Sigmoid colon (tissue), 7 donors: Measurements from ENCODE around the gene ELFN2. TPM values are rescaled to one million over a fixed set of nuclear protein-coding genes. Genes with fewer than 3 reads are reported as not detected.

ENCODE experiments used
- DNase-seq: peaks from one replicate; pipeline ENCODE4 v3.0.0-alpha.2; 2019
- H3K27ac ChIP-seq, 4 donors: fragments of 200-600 bp; sonication (generic); one replicate each; pipeline ENCODE4 v1.5.1; 2016 to 2019; ENCODE audit warnings: mild to moderate bottlenecking in 1 of 4
- H3K27me3 ChIP-seq, 3 donors: fragments of 200-600 bp; sonication (generic); one replicate each; pipeline ENCODE4 v1.5.1; 2019; ENCODE audit warnings: mild to moderate bottlenecking in 1 of 3
- H3K36me3 ChIP-seq, 4 donors: fragments of 200-600 bp; sonication (generic); one replicate each; pipeline ENCODE4 v1.5.1; 2016 to 2019
- H3K4me1 ChIP-seq, 4 donors: fragments of 200-600 bp; sonication (generic); one replicate each; pipeline ENCODE4 v1.5.1; 2017 to 2019
- H3K4me3 ChIP-seq, 4 donors: fragments of 200-600 bp; sonication (generic); one replicate each; pipeline ENCODE4 v1.5.1; 2017 to 2019; ENCODE audit warnings: mild to moderate bottlenecking in 2 of 4, moderate library complexity in 1 of 4
- H3K9me3 ChIP-seq, 4 donors: fragments of 200-600 bp in 3 of 4; sonication (generic) in 3 of 4; one replicate each; pipeline versions ENCODE4 v1.5.1 to v1.6.1; 2013 to 2019
- CTCF ChIP-seq, 4 experiments: fragments of 450-650 bp in 3 of 4; fragments of 200-600 bp in 1 of 4; IDR thresholded peaks; one replicate each; pipeline ENCODE4 v1.5.1; 2016 to 2019; ENCODE audit warnings: antibody characterized with exemption in 4 of 4, mild to moderate bottlenecking in 3 of 4, moderate library complexity in 2 of 4
- EP300 ChIP-seq, 4 donors: sonication (generic); formaldehyde crosslinking; IDR thresholded peaks; one replicate each; pipeline ENCODE4 v1.6.1; 2017; ENCODE audit warnings: antibody characterized with exemption in 4 of 4
- POLR2A ChIP-seq, 2 donors: fragments of 450-650 bp; IDR thresholded peaks; one replicate each; pipeline ENCODE4 v1.6.1; 2016; ENCODE audit warnings: antibody characterized with exemption in 2 of 2, mild to moderate bottlenecking in 2 of 2, moderate library complexity in 2 of 2
- POLR2AphosphoS5 ChIP-seq, 4 donors: sonication (generic); formaldehyde crosslinking; IDR thresholded peaks; one replicate each; pipeline ENCODE4 v1.6.1; 2017; ENCODE audit warnings: antibody characterized with exemption in 4 of 4
- WGBS, 2 donors: extraction: QIAGEN DNeasy Blood & Tissue Kit; methylation state at CpG; one replicate each; pipeline ENCODE4 v1.1.7; 2013; 5-methylcytosine and 5-hydroxymethylcytosine counted together
- intact Hi-C: fragments of 100-400 bp; cut with DNase I; formaldehyde crosslinking; loops from one replicate; pipeline ENCODE4 v1.15.1; 2023
- polyA plus RNA-seq, 3 donors: library from polyadenylated mRNA; stranded (reverse); fragments of 200-250 nt; gene quantifications; one replicate each; pipeline ENCODE4 v1.2.3, GENCODE V29; 2013
- total RNA-seq, 4 donors: library from RNA; depleted of rRNA; stranded (reverse); fragments of >200 nt; gene quantifications; one replicate each; pipeline ENCODE4 v1.1.0, GENCODE V29; 2016
- donor health status: healthy with polysubstance abuse.
- donor health status: Bipolar disorder and iron deficiency.
- donor health status: healthy.

Gene ELFN2
- total and polyA plus RNA-seq, 7 donors = under 0.01 to 0.55 (median 0.15) TPM; not detected in 3

DNA sequence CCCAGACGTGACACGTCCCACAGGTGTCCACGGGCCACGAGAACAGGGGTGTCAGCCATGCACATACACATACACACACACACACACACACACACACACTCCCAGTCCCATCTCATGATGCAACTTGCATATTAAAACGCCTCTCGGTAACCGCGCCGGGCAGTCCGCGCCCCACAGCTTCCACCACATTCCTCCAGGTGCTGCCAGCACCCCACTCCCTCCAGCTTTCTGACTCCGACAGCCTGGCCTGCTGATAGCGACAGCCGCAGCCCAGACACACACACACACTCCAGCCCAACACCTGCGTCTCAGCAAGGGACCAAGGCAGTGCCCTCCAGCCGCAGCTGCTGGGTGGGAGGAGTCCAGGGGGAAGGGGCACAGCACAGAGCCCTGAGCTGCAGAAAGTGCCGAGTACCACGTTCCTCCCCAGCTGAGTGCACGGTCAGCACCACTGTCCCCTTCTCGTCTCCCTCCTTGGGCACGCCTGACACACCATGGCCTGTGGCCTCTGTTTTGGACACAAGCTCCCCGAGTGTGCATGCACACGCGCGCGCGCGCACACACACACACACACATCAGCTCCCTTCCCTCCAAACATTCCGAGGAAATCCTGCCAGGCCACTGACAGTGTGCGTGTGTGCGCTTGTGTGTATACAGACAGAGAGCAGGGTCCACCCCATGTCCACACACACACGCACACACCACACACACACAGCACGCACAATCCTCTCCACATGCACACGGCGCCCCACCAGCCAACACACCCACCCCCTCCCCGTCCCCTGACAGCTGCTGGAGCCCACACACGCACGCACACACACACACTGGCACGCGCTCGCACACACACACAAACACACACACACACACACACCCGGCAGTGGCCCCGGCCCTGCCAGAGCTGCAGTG is 1.2 kb downstream of the ELFN2 start:
- DNase-seq = no peak
- Histone ChIP-seq H3K4me1 (peaks cover 0 to 22% (median 15%) of the 10 kb centered on the region in 4 donors), H3K4me3 (no peak overlapping the region), H3K27ac (no peak overlapping the region), H3K36me3 (no peaks in the 10 kb centered on the region), H3K9me3 (no peaks in the 10 kb centered on the region), H3K27me3 (peaks cover 32 to 88% (median 69%) of the 10 kb centered on the region in 3 donors)
- intact Hi-C loops = no loop called here
- no peak for TF ChIP-seq POLR2A (IDR thresholded peaks at IDR 0.05)
- TF ChIP-seq CTCF (IDR thresholded peaks at IDR 0.05) = no peak
- no peak for TF ChIP-seq EP300 (IDR thresholded peaks at IDR 0.05)
- no peak for TF ChIP-seq POLR2AphosphoS5 (IDR thresholded peaks at IDR 0.05)
- 13 to 30% methylated on average over 43 of the region's 43 CpGs for WGBS, 2 donors

DNA sequence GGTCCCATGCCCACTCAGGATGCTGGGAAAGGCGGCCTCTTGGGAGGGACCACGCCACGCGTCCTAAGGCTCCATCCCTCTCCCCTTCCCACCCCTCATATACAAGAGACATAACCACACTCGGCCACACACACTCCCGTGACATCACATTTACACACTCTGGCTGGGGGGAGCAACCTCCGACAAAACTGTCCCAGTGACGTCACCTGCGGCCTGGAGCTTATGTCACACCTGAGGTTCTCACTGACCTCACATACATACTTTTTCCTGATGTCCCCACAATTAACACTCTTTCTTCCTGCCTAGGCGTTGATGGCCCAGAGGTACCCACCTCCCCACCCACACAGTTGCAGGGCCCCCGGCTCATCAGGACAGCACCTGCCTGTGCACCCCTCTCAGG is 1.9 kb downstream of the ELFN2 start:
- intact Hi-C loops = no loop called here
- Histone ChIP-seq H3K36me3 (no peaks in the 10 kb centered on the region), H3K9me3 (no peaks in the 10 kb centered on the region), H3K27ac (no peak overlapping the region), H3K4me1 (peaks cover 0 to 27% (median 17%) of the 10 kb centered on the region in 4 donors), H3K4me3 (no peak overlapping the region), H3K27me3 (peaks cover 33 to 88% (median 69%) of the 10 kb centered on the region in 3 donors)
- 64 to 83% methylated on average over 11 of the region's 11 CpGs for WGBS, 2 donors
- DNase-seq = peak; percentile 52
- TF ChIP-seq CTCF (IDR thresholded peaks at IDR 0.05) = no peak
- TF ChIP-seq POLR2AphosphoS5 (IDR thresholded peaks at IDR 0.05) = no peak
- TF ChIP-seq EP300 (IDR thresholded peaks at IDR 0.05) = no peak
- TF ChIP-seq POLR2A (IDR thresholded peaks at IDR 0.05) = no peak

DNA sequence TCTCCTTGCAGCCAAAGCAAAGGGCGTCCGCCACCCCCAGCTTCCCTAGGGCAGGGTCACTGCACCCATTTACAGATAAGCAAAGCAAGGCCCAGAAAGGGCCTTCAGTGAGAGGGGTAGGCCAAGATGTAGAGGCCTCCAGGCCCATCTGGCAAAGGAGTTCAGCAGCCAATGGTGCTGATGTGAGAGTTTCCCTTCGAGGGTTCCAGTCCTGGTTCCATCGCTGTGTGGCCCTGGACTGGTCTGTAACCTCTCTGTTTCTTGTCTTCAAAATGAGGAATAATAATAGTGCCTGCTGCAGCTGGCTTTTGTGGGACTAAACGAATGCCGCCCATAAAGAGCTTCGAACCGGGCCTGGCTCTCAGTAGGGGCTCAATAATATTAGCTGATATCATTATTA is 4.0 kb downstream of the ELFN2 start:
- intact Hi-C loops = no loop called here
- Histone ChIP-seq H3K27me3 (peaks cover 29 to 88% (median 68%) of the 10 kb centered on the region in 3 donors), H3K9me3 (no peaks in the 10 kb centered on the region), H3K4me3 (no peak overlapping the region), H3K4me1 (peaks cover 0 to 31% (median 25%) of the 10 kb centered on the region in 4 donors), H3K27ac (no peak overlapping the region), H3K36me3 (no peaks in the 10 kb centered on the region)
- TF ChIP-seq POLR2AphosphoS5 (IDR thresholded peaks at IDR 0.05) = no peak
- TF ChIP-seq EP300 (IDR thresholded peaks at IDR 0.05) = no peak
- TF ChIP-seq POLR2A (IDR thresholded peaks at IDR 0.05) = no peak
- TF ChIP-seq CTCF (IDR thresholded peaks at IDR 0.05) = no peak
- no peak for DNase-seq
- 83 to 94% methylated on average over 8 of the region's 8 CpGs for WGBS, 2 donors

DNA sequence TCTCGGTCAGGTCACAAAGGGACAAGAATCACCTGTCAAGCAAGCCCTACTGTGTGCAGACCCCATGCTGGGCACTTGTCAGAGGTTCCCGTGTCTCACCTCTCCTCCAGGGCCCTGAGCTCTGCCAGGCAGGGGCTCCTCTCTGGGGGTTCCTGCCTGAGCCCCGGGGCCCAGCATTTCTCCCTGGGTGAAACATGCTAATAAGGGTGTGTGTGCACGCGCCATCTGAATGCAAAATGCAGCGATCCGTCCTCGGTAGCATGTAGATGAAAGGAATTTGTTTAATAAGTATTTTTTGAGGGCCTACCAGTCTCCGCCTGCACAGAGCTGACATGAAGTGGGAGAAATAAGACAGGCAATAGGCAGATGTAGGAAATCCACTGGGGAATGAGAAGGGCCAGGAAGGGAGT is 5.8 kb downstream of the ELFN2 start:
- intact Hi-C loops = no loop called here
- DNase-seq = no peak
- WGBS, 2 donors = 65 to 85% methylated on average over 9 of the region's 9 CpGs
- Histone ChIP-seq H3K36me3 (no peaks in the 10 kb centered on the region), H3K27me3 (peaks cover 15 to 78% (median 50%) of the 10 kb centered on the region in 3 donors), H3K9me3 (no peaks in the 10 kb centered on the region), H3K4me1 (peaks cover 0 to 14% (median 11%) of the 10 kb centered on the region in 4 donors), H3K4me3 (no peak overlapping the region), H3K27ac (no peak overlapping the region)
- TF ChIP-seq POLR2A (IDR thresholded peaks at IDR 0.05) (no peak), EP300 (IDR thresholded peaks at IDR 0.05) (no peak), CTCF (IDR thresholded peaks at IDR 0.05) (no peak), POLR2AphosphoS5 (IDR thresholded peaks at IDR 0.05) (no peak)
